ENCODE measurements around the gene CCT8L2. TPM values are rescaled to one million over a fixed set of nuclear protein-coding genes. Genes with fewer than 3 reads are reported as not detected.
"Not testable (repeated sequence)": the region's sequence is repeated elsewhere in the genome, so short reads cannot be mapped to it uniquely, and the experiment has no call there.

Gene CCT8L2
- total RNA-seq, result not detected
- not detected for polyA plus RNA-seq

GRCh38 chr22:16592710-16593109 is at the start of gene CCT8L2:
TSS of gene CCT8L2 (minus strand) at chr22:16592810. CDS start at chr22:16592550, 260 bp downstream.
- not testable (repeated sequence) for DNase-seq (ENCODE audit: low spot score); H3K27me3 ChIP-seq (ENCODE audit: control insufficient read depth in 4 of 4, insufficient read depth in 4 of 4, low read length in 3 of 4); H3K9me3 ChIP-seq (ENCODE audit: control insufficient read depth in 4 of 4, low read length in 3 of 4); H3K9ac ChIP-seq (ENCODE audit: low read depth in 1 of 2, low read length in 2 of 2); H3K4me1 ChIP-seq (ENCODE audit: control insufficient read depth in 4 of 4, insufficient read depth in 4 of 4, low read length in 3 of 4); H3K27ac ChIP-seq (ENCODE audit: low read depth in 1 of 2, low read length in 2 of 2); H3K36me3 ChIP-seq (ENCODE audit: control insufficient read depth in 4 of 4, insufficient read depth in 3 of 4, low read depth in 1 of 4, low read length in 3 of 4); H3K4me3 ChIP-seq (ENCODE audit: low read depth in 1 of 3, low read length in 3 of 3)
- WGBS, result 69% methylated on average over 1 of the region's 1 CpG

GRCh38 chr22:16635442-16635841 is 42.8 kb upstream of the CCT8L2 start:
- H3K27me3 ChIP-seq (ENCODE audit: control insufficient read depth in 4 of 4, insufficient read depth in 4 of 4, low read length in 3 of 4), result not testable (repeated sequence)

GRCh38 chr22:16634092-16634491 is 41.5 kb upstream of the CCT8L2 start:
- H3K9ac ChIP-seq (ENCODE audit: low read depth in 1 of 2, low read length in 2 of 2); H3K4me3 ChIP-seq (ENCODE audit: low read depth in 1 of 3, low read length in 3 of 3); H3K36me3 ChIP-seq (ENCODE audit: control insufficient read depth in 4 of 4, insufficient read depth in 3 of 4, low read depth in 1 of 4, low read length in 3 of 4); H3K27ac ChIP-seq (ENCODE audit: low read depth in 1 of 2, low read length in 2 of 2); H3K9me3 ChIP-seq (ENCODE audit: control insufficient read depth in 4 of 4, low read length in 3 of 4); H3K27me3 ChIP-seq (ENCODE audit: control insufficient read depth in 4 of 4, insufficient read depth in 4 of 4, low read length in 3 of 4); H3K4me1 ChIP-seq (ENCODE audit: control insufficient read depth in 4 of 4, insufficient read depth in 4 of 4, low read length in 3 of 4); DNase-seq (ENCODE audit: low spot score): not testable (repeated sequence)

More at GRCh38 chr22:16635442-16635841, 42.8 kb upstream of the CCT8L2 start:
- DNase-seq (ENCODE audit: low spot score); H3K36me3 ChIP-seq (ENCODE audit: control insufficient read depth in 4 of 4, insufficient read depth in 3 of 4, low read depth in 1 of 4, low read length in 3 of 4); H3K4me3 ChIP-seq (ENCODE audit: low read depth in 1 of 3, low read length in 3 of 3); H3K9me3 ChIP-seq (ENCODE audit: control insufficient read depth in 4 of 4, low read length in 3 of 4); H3K27ac ChIP-seq (ENCODE audit: low read depth in 1 of 2, low read length in 2 of 2); H3K4me1 ChIP-seq (ENCODE audit: control insufficient read depth in 4 of 4, insufficient read depth in 4 of 4, low read length in 3 of 4); H3K9ac ChIP-seq (ENCODE audit: low read depth in 1 of 2, low read length in 2 of 2): not testable (repeated sequence)
- WGBS, result 61% methylated on average over 1 of the region's 1 CpG

GRCh38 chr22:16628476-16628875 is 35.9 kb upstream of the CCT8L2 start:
- H3K9me3 ChIP-seq (ENCODE audit: control insufficient read depth in 4 of 4, low read length in 3 of 4); H3K27me3 ChIP-seq (ENCODE audit: control insufficient read depth in 4 of 4, insufficient read depth in 4 of 4, low read length in 3 of 4); H3K4me3 ChIP-seq (ENCODE audit: low read depth in 1 of 3, low read length in 3 of 3); H3K27ac ChIP-seq (ENCODE audit: low read depth in 1 of 2, low read length in 2 of 2); H3K36me3 ChIP-seq (ENCODE audit: control insufficient read depth in 4 of 4, insufficient read depth in 3 of 4, low read depth in 1 of 4, low read length in 3 of 4); H3K4me1 ChIP-seq (ENCODE audit: control insufficient read depth in 4 of 4, insufficient read depth in 4 of 4, low read length in 3 of 4); H3K9ac ChIP-seq (ENCODE audit: low read depth in 1 of 2, low read length in 2 of 2); DNase-seq (ENCODE audit: low spot score): not testable (repeated sequence)
- WGBS, result 71% methylated on average over 1 of the region's 1 CpG

- not testable (repeated sequence) for DNase-seq (ENCODE audit: low spot score); H3K4me3 ChIP-seq (ENCODE audit: low read depth in 1 of 3, low read length in 3 of 3); H3K27me3 ChIP-seq (ENCODE audit: control insufficient read depth in 4 of 4, insufficient read depth in 4 of 4, low read length in 3 of 4); H3K9ac ChIP-seq (ENCODE audit: low read depth in 1 of 2, low read length in 2 of 2); H3K27ac ChIP-seq (ENCODE audit: low read depth in 1 of 2, low read length in 2 of 2); H3K9me3 ChIP-seq (ENCODE audit: control insufficient read depth in 4 of 4, low read length in 3 of 4); H3K36me3 ChIP-seq (ENCODE audit: control insufficient read depth in 4 of 4, insufficient read depth in 3 of 4, low read depth in 1 of 4, low read length in 3 of 4); H3K4me1 ChIP-seq (ENCODE audit: control insufficient read depth in 4 of 4, insufficient read depth in 4 of 4, low read length in 3 of 4)
- 33% methylated on average over 2 of the region's 2 CpGs for WGBS
These were observed 32.4 kb upstream of the CCT8L2 start for GRCh38 chr22:16625018-16625417.

- H3K27ac ChIP-seq (ENCODE audit: low read depth in 1 of 2, low read length in 2 of 2); H3K4me3 ChIP-seq (ENCODE audit: low read depth in 1 of 3, low read length in 3 of 3); H3K9me3 ChIP-seq (ENCODE audit: control insufficient read depth in 4 of 4, low read length in 3 of 4); DNase-seq (ENCODE audit: low spot score); H3K27me3 ChIP-seq (ENCODE audit: control insufficient read depth in 4 of 4, insufficient read depth in 4 of 4, low read length in 3 of 4); H3K9ac ChIP-seq (ENCODE audit: low read depth in 1 of 2, low read length in 2 of 2); H3K4me1 ChIP-seq (ENCODE audit: control insufficient read depth in 4 of 4, insufficient read depth in 4 of 4, low read length in 3 of 4); H3K36me3 ChIP-seq (ENCODE audit: control insufficient read depth in 4 of 4, insufficient read depth in 3 of 4, low read depth in 1 of 4, low read length in 3 of 4): not testable (repeated sequence)
These were observed 31.0 kb upstream of the CCT8L2 start for GRCh38 chr22:16623595-16623994.

- H3K27me3 ChIP-seq (ENCODE audit: control insufficient read depth in 4 of 4, insufficient read depth in 4 of 4, low read length in 3 of 4); DNase-seq (ENCODE audit: low spot score); H3K4me3 ChIP-seq (ENCODE audit: low read depth in 1 of 3, low read length in 3 of 3); H3K9me3 ChIP-seq (ENCODE audit: control insufficient read depth in 4 of 4, low read length in 3 of 4); H3K27ac ChIP-seq (ENCODE audit: low read depth in 1 of 2, low read length in 2 of 2); H3K9ac ChIP-seq (ENCODE audit: low read depth in 1 of 2, low read length in 2 of 2); H3K4me1 ChIP-seq (ENCODE audit: control insufficient read depth in 4 of 4, insufficient read depth in 4 of 4, low read length in 3 of 4); H3K36me3 ChIP-seq (ENCODE audit: control insufficient read depth in 4 of 4, insufficient read depth in 3 of 4, low read depth in 1 of 4, low read length in 3 of 4): not testable (repeated sequence)
- WGBS, result 49% methylated on average over 3 of the region's 3 CpGs
These were observed 24.9 kb upstream of the CCT8L2 start for GRCh38 chr22:16617516-16617915.

GRCh38 chr22:16616390-16616938 is 23.9 kb upstream of the CCT8L2 start:
- H3K9ac ChIP-seq (ENCODE audit: low read depth in 1 of 2, low read length in 2 of 2); H3K4me1 ChIP-seq (ENCODE audit: control insufficient read depth in 4 of 4, insufficient read depth in 4 of 4, low read length in 3 of 4); H3K27ac ChIP-seq (ENCODE audit: low read depth in 1 of 2, low read length in 2 of 2); H3K36me3 ChIP-seq (ENCODE audit: control insufficient read depth in 4 of 4, insufficient read depth in 3 of 4, low read depth in 1 of 4, low read length in 3 of 4); H3K27me3 ChIP-seq (ENCODE audit: control insufficient read depth in 4 of 4, insufficient read depth in 4 of 4, low read length in 3 of 4); DNase-seq (ENCODE audit: low spot score); H3K9me3 ChIP-seq (ENCODE audit: control insufficient read depth in 4 of 4, low read length in 3 of 4); H3K4me3 ChIP-seq (ENCODE audit: low read depth in 1 of 3, low read length in 3 of 3): not testable (repeated sequence)
- 64% methylated on average over 3 of the region's 3 CpGs for WGBS

Data from liver (tissue), 9 donors.